ENCODE measurements around the gene FANCD2.

FANCD2 gene

GRCh38 chr3:10150987-10151386, 124.8 kb downstream of the FANCD2 start:
- TF ChIP-seq ZNF274 (IDR thresholded peaks at IDR 0.05; ENCODE audit: low read depth, low read length), result no peak
- H3K4me3 ChIP-seq (ENCODE audit: low read length), result no peak overlapping the region
